Measurements from ENCODE around the gene PDE4B. TPM values are rescaled to one million over a fixed set of nuclear protein-coding genes. Genes with fewer than 3 reads are reported as not detected.
A peak's percentile ranks its signal among the peaks of the same experiment; 100 is the strongest.

PDE4B gene
- total RNA-seq, 1 donor: 2.3 TPM

DNA sequence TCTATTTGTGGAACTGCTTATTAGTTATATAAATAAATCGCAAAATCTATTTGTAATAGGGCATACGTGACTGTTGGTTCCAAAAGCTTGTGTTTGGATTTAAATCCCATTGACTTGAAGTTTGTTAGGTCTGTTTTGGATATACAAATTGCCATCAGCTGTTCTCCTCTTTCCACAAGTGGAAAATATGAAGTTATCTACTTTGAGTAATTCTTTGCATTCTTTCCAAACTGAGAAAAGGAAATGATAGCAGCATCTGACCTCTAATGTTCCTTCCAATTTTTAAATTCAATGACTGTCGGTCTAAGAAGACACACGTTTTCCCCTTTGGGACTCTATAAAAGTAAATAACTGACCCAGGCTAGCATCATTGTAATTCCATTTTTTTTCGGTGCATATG is 575.6 kb downstream of the PDE4B start:
- H3K4me3 ChIP-seq (ENCODE audit: low read depth, low read length): no peak overlapping the region
- no peak for DNase-seq (ENCODE audit: low read depth)
- TF ChIP-seq CTCF (IDR thresholded peaks at IDR 0.05; ENCODE audit: insufficient read depth, low read length): no peak

GRCh38 chr1:66370462-66370971 is 577.8 kb downstream of the PDE4B start:
- no peak overlapping the region for H3K4me3 ChIP-seq (ENCODE audit: low read depth, low read length)
- DNase-seq (ENCODE audit: low read depth): no peak
- no peak for TF ChIP-seq CTCF (IDR thresholded peaks at IDR 0.05; ENCODE audit: insufficient read depth, low read length)

DNA sequence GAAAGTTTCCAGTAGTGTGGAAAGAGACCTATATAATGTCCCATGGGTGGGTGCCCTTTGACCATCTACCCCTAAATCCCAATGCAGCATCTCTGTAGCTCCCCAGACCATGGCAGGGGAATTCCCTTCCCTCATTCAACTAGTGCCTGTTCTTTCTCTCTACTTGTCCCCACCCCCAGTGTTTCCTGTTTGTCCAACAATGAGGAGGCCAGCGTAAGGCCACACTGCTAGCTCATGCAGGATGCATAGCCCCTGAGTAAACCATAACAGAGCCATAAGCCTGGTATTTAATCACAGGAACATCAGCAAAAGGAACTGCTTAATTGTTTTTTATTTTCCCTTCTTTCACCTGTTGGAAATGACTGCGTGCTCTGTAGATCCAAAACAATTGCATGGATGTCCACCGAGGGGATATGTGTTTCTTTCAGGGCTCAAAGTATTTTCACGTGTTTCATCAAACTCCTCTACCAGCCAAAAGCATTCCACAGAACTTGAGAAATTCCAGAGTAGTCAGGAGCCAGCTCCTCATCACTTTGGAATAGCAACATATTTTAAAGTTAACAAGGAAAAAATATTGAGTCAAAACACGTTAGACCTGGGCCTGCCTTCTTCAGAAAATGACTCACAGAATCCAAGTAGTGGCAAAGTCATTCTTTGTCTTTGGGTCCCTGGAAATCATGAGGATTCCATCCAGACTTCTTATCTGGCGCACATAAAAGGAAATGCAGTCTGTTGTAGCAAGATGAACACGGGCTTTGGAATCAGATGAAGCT is 578.7 kb downstream of the PDE4B start:
- H3K4me3 ChIP-seq (ENCODE audit: low read depth, low read length): no peak overlapping the region
- DNase-seq (ENCODE audit: low read depth): peak; percentile 85
- no peak for TF ChIP-seq CTCF (IDR thresholded peaks at IDR 0.05; ENCODE audit: insufficient read depth, low read length)

GRCh38 chr1:66372522-66373101 is 579.9 kb downstream of the PDE4B start:
- H3K4me3 ChIP-seq (ENCODE audit: low read depth, low read length): no peak overlapping the region
- DNase-seq (ENCODE audit: low read depth): no peak
- no peak for TF ChIP-seq CTCF (IDR thresholded peaks at IDR 0.05; ENCODE audit: insufficient read depth, low read length)

DNA sequence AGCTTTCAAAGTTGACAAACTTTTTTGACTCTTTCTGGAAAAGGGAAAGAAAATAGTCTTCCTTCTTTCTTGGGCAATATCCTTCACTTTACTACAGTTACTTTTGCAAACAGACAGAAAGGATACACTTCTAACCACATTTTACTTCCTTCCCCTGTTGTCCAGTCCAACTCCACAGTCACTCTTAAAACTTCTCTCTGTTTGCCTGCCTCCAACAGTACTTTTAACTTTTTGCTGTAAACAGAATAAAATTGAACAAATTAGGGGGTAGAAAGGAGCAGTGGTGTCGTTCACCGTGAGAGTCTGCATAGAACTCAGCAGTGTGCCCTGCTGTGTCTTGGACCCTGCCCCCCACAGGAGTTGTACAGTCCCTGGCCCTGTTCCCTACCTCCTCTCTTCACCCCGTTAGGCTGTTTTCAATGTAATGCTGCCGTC is 580.5 kb downstream of the PDE4B start:
- no peak for DNase-seq (ENCODE audit: low read depth)
- no peak for TF ChIP-seq CTCF (IDR thresholded peaks at IDR 0.05; ENCODE audit: insufficient read depth, low read length)
- no peak overlapping the region for H3K4me3 ChIP-seq (ENCODE audit: low read depth, low read length)

DNA sequence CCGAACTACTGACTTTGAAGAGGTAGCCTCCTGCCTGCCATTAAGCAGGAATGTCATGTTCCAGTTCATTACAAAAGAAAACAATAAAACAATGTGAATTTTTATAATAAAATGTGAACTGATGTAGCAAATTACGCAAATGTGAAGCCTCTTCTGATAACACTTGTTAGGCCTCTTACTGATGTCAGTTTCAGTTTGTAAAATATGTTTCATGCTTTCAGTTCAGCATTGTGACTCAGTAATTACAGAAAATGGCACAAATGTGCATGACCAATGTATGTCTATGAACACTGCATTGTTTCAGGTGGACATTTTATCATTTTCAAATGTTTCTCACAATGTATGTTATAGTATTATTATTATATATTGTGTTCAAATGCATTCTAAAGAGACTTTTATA is 581.5 kb downstream of the PDE4B start:
- no peak for DNase-seq (ENCODE audit: low read depth)
- no peak for TF ChIP-seq CTCF (IDR thresholded peaks at IDR 0.05; ENCODE audit: insufficient read depth, low read length)
- no peak overlapping the region for H3K4me3 ChIP-seq (ENCODE audit: low read depth, low read length)
